ENCODE data around the gene GREM2.

DNA sequence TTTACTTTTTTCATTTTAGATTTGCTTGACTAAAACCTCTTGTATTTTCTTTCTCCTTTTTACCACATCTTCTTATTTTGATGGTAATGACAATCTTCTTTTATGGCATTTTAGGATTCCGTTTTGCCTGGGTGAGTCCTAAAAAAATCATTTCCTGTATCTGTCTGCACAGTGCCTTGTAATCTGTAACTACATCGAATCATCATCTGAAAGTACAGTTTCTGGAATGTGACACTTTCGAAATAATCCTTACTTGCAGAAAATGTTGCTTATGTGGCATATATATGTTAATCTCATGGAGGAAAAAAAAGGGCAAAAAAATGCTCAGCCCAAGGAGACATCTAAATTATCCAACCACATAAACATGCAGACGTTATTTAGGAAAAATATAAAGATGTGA lies 29.0 kb downstream of the GREM2 start:
- TF ChIP-seq, protein P1, sequence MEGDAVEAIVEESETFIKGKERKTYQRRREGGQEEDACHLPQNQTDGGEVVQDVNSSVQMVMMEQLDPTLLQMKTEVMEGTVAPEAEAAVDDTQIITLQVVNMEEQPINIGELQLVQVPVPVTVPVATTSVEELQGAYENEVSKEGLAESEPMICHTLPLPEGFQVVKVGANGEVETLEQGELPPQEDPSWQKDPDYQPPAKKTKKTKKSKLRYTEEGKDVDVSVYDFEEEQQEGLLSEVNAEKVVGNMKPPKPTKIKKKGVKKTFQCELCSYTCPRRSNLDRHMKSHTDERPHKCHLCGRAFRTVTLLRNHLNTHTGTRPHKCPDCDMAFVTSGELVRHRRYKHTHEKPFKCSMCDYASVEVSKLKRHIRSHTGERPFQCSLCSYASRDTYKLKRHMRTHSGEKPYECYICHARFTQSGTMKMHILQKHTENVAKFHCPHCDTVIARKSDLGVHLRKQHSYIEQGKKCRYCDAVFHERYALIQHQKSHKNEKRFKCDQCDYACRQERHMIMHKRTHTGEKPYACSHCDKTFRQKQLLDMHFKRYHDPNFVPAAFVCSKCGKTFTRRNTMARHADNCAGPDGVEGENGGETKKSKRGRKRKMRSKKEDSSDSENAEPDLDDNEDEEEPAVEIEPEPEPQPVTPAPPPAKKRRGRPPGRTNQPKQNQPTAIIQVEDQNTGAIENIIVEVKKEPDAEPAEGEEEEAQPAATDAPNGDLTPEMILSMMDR (IDR thresholded peaks at IDR 0.05; ENCODE audit: low read length): no peak
- TF ChIP-seq EZH2 (optimal IDR thresholded peaks at IDR 0.05; ENCODE audit: low read depth, low read length) (no peak), EZH2phosphoT487 (IDR thresholded peaks at IDR 0.05; ENCODE audit: low read length) (no peak)

All from MM.1S (cell line).